A673 (cell line): ENCODE results near the gene DHX15. TPM values are rescaled to one million over a fixed set of nuclear protein-coding genes. Genes with fewer than 3 reads are reported as not detected.

Experiments
- BruUV-seq: library from RNA; stranded (reverse); fragments of 400-500 nt; replicated peaks from 2 replicates; lab custom pipeline; 2021; lab: Mats Ljungman, UMichigan
- CTCF ChIA-PET: fragments of 300-600 bp; sonication (Branson Sonifier 250); formaldehyde crosslinking; loops from one replicate; lab custom pipeline; 2022; ENCODE audit warnings: antibody characterized with exemption; lab: Charles Lee
- POLR2A ChIA-PET: fragments of 300-600 bp; sonication (Branson Sonifier 250); formaldehyde crosslinking; loops from one replicate; lab custom pipeline; 2022; ENCODE audit warnings: antibody characterized with exemption; ENCODE audit not compliant: low non-redundant PET; lab: Charles Lee
- DNase-seq: peaks from one replicate; pipeline ENCODE4 v3.0.0-alpha.2; 2015; ENCODE audit warnings: low spot score
- H3K27ac ChIP-seq: fragments of 200-600 bp; sonication (generic); 2 replicates; pipeline ENCODE4 v1.5.1; 2016; ENCODE audit warnings: mixed run types, low read depth, mild to moderate bottlenecking, mixed read lengths, antibody characterized with exemption, low read length; ENCODE audit not compliant: poor library complexity, severe bottlenecking
- H3K27me3 ChIP-seq: fragments of 200-600 bp; sonication (generic); replicated peaks from 2 replicates; pipeline ENCODE4 v1.6.1; 2017; ENCODE audit warnings: mixed run types, low read depth, mild to moderate bottlenecking, mixed read lengths, antibody characterized with exemption, low read length; ENCODE audit not compliant: insufficient read depth, poor library complexity
- H3K36me3 ChIP-seq: fragments of 200-600 bp; sonication (generic); 2 replicates; pipeline ENCODE4 v1.6.1; 2016; ENCODE audit warnings: mixed run types, mild to moderate bottlenecking, mixed read lengths, antibody characterized with exemption, low read length; ENCODE audit not compliant: insufficient read depth, poor library complexity, severe bottlenecking
- H3K4me1 ChIP-seq: fragments of 200-600 bp; sonication (generic); 2 replicates; pipeline ENCODE4 v1.6.1; 2017; ENCODE audit warnings: mixed run types, mild to moderate bottlenecking, mixed read lengths, antibody characterized with exemption, low read length; ENCODE audit not compliant: insufficient read depth, poor library complexity, severe bottlenecking
- H3K4me3 ChIP-seq: fragments of 200-600 bp; sonication (generic); 2 replicates; pipeline ENCODE4 v1.5.1; 2016; ENCODE audit warnings: low read depth, mixed run types, mild to moderate bottlenecking, mixed read lengths, low read length; ENCODE audit not compliant: poor library complexity, severe bottlenecking
- H3K9me3 ChIP-seq: fragments of 200-600 bp; sonication (generic); 2 replicates; pipeline ENCODE4 v1.6.1; 2016; ENCODE audit warnings: mixed run types, low read depth, mild to moderate bottlenecking, mixed read lengths, antibody characterized with exemption, low read length; ENCODE audit not compliant: poor library complexity, severe bottlenecking
- CTCF ChIP-seq: fragments of 300-800, 200-600 bp; sonication (generic); conservative IDR thresholded peaks from 2 replicates; pipeline ENCODE4 v1.5.1; 2017; ENCODE audit warnings: low read depth, mild to moderate bottlenecking, antibody characterized with exemption, low read length, moderate library complexity, mixed read lengths
- EZH2 ChIP-seq: fragments of 200-600 bp; sonication (generic); IDR thresholded peaks from 2 replicates; pipeline ENCODE4 v1.6.1; 2017; ENCODE audit warnings: borderline replicate concordance, low read depth, mild to moderate bottlenecking, mixed read lengths, antibody characterized with exemption, low read length; ENCODE audit not compliant: poor library complexity, severe bottlenecking
- intact Hi-C: fragments of 100-400 bp; cut with micrococcal nuclease; formaldehyde crosslinking; loops from one replicate; pipeline ENCODE4 v1.10.0; 2022; ENCODE audit not compliant: unreplicated experiment
- total RNA-seq: library from RNA; stranded (reverse); gene quantifications from 2 replicates; pipeline ENCODE4 v1.2.3, GENCODE V29; 2021

Gene DHX15
- total RNA-seq, 1 experiment from 2014 or later: 229 TPM

DNA sequence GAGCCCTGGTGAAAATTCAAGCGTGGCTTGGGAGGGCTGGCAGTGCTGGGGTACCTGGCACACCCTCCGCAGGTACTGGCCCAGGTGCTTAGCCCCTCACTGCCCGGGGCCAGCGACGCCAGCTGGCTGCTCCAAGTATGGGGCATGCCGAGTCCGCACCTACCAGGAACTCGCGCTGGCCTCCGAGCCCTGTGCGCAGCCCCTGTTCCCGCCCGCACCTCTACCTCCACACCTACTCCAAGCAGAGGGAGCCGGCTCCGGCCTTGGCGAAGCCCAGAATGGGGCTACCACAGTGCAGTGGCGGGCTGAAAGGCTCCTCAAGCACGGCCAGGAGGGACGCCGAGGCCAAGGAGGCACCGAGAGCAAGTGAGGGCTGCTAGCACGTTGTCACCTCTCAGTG lies 14.9 kb upstream of the DHX15 start:
- H3K27ac ChIP-seq: no peak overlapping the region
- H3K4me1 ChIP-seq: no peaks in the 10 kb centered on the region
- no peaks in the 10 kb centered on the region for H3K36me3 ChIP-seq
- ChIA-PET POLR2A (no interaction called here), CTCF (no interaction called here)
- intact Hi-C loops: no loop called here
- TF ChIP-seq EZH2 (no peak), CTCF (no peak)
- H3K9me3 ChIP-seq: no peaks in the 10 kb centered on the region
- no TSS peak for BruUV-seq
- no peak for DNase-seq
- H3K4me3 ChIP-seq: no peak overlapping the region
- no peaks in the 10 kb centered on the region for H3K27me3 ChIP-seq

DNA sequence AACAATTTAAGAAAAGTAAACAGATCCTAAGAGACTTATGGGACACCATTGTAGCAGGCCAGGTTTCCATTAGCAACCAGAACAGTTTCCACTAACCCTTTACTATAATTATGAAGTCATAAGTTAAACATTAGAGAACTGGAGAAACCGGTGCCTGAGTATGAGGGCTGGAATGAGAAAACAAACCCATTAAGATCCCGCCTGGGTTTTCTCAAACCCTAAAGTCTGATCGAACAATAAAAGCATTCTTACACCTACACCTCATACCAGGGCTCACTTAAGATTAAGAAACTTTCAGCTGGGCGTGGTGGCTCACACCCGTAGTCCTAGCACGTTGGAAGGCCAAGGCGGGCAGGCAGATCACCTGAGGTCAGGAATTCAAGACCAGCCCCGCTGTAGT lies 13.7 kb upstream of the DHX15 start:
- POLR2A ChIA-PET: no interaction called here
- intact Hi-C loops: no loop called here
- H3K9me3 ChIP-seq: no peaks in the 10 kb centered on the region
- H3K4me1 ChIP-seq: no peaks in the 10 kb centered on the region
- H3K4me3 ChIP-seq: no peak overlapping the region
- H3K27ac ChIP-seq: no peak overlapping the region
- CTCF ChIA-PET: no interaction called here
- H3K27me3 ChIP-seq: no peaks in the 10 kb centered on the region
- no peak for DNase-seq
- no peak for TF ChIP-seq CTCF
- TF ChIP-seq EZH2: no peak
- no TSS peak for BruUV-seq
- no peaks in the 10 kb centered on the region for H3K36me3 ChIP-seq

GRCh38 chr4:24595659-24596058 lies 11.3 kb upstream of the DHX15 start:
- no peaks in the 10 kb centered on the region for H3K9me3 ChIP-seq
- no TSS peak for BruUV-seq
- no peak overlapping the region for H3K27ac ChIP-seq
- no peak overlapping the region for H3K4me3 ChIP-seq
- no peak for DNase-seq
- CTCF ChIA-PET: no interaction called here
- no peaks in the 10 kb centered on the region for H3K4me1 ChIP-seq
- H3K36me3 ChIP-seq: no peaks in the 10 kb centered on the region
- POLR2A ChIA-PET: no interaction called here
- no peak for TF ChIP-seq CTCF
- no peak for TF ChIP-seq EZH2
- intact Hi-C loops: no loop called here
- no peaks in the 10 kb centered on the region for H3K27me3 ChIP-seq
